Dermis microvascular lymphatic vessel endothelial cell (primary cell): ENCODE results near the gene PPM1D. TPM values are rescaled to one million over a fixed set of nuclear protein-coding genes. Genes with fewer than 3 reads are reported as not detected.
A peak's percentile ranks its signal among the peaks of the same experiment; 100 is the strongest.

Source experiments
- DNase-seq, 2 donors: peaks; one replicate each; pipeline versions ENCODE4 v3.0.0 to v3.0.0-alpha.2; 2010; ENCODE audit warnings: low read depth in 2 of 2
- total RNA-seq: library from RNA; depleted of rRNA; stranded (reverse); fragments of >200 nt; gene quantifications from 2 replicates; pipeline ENCODE4 v1.2.1, GENCODE V29; 2014

Gene PPM1D
- total RNA-seq, 1 donor from 2014 or later = 15.8 TPM

DNA sequence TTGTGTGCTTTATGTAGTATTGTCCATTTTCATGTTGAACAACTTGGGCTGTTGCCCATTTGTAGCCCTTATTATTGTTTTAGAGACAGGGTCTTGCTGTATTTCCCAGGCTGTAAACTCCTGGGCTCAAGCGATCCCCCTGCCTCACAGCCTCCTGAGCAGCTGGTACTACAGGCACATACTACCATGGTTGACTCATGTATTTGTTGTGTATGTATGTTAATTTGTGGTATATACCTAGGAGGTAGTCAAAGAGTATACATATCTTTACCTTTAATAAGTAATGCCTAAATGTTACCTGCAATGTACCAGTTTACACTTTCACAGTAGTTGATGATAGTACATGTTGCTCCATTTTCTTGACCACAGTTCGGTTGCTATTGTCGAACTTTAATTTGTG, 18.1 kb downstream of the PPM1D start:
- DNase-seq = no peak

DNA sequence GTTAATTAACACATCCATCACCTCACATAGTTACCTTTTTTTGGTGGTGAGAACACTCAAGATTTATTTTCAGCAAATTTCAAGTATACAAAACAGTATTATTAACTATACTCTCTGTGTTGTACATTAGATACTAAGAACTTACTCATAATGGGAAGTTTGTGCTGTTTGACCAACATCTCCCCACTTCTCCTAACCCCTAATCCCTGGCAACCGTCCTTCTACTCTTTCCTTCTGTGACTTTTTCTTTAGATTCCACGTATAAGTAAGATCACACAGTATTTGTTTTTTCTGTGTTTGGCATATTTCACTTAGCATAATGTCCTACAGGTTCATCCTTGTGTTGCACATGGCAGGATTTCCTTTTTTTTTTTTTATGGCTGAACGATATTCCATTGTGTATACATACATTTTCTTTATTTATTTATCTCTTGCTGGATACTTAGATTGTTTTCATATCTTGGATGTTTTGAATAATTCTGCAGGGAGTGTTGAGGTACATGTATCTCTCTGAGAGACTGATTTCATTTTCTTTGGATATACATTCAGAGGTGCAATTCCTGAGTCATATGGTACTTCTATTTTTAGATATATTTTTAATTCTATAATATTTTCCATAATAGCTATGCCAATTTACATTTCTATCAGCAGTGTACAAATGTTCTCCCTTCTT, 19.0 kb downstream of the PPM1D start:
- peak in 1 of 2 donors; percentile 13 for DNase-seq

GRCh38 chr17:60622961-60623360, 23.0 kb downstream of the PPM1D start:
- DNase-seq = no peak

- DNase-seq = no peak
Measured at GRCh38 chr17:60623415-60623814, 23.4 kb downstream of the PPM1D start.

GRCh38 chr17:60627124-60627523, 27.1 kb downstream of the PPM1D start:
- DNase-seq = no peak

GRCh38 chr17:60628252-60628889, 28.4 kb downstream of the PPM1D start:
- DNase-seq = no peak

DNA sequence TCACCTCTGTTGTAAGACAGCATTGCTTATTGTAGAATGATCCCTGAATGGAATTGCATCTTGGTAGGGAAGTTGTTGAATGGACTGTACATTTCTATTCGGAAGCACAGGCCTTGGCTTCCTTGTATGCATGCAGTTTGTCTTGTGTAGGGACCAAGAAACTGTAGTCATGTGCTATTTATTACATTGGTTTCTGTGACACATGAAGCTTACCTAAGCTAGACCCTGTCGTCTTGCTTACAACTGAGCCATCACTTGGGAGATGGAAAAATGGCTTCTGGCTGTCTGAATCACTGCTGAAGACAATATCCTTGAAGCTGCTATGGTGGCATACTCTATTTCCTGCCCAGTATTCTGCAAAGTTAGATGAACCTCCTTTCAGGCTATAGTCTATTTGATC, 29.1 kb downstream of the PPM1D start:
- DNase-seq = no peak

- peak; percentile 65 to 88 for DNase-seq
Measured at GRCh38 chr17:60630352-60630751, 30.4 kb downstream of the PPM1D start.

- DNase-seq = no peak
Measured at GRCh38 chr17:60631119-60631518, 31.1 kb downstream of the PPM1D start.

- DNase-seq = no peak
Measured at GRCh38 chr17:60637683-60638082, 37.7 kb downstream of the PPM1D start.

DNA sequence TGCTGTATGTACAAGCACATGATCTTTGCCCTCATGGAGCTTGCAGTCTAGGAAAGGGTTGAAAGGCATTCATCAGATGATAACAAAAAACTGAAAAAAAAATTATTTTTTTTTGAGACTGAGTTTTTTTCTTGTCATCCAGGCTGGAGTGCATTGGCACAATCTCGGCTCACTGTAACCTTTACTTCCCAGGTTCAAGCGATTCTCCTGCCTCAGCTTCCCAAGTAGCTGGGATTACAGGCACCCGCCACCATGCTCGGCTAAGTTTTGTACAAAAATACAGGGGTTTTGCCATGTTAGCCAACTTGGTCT, 39.0 kb downstream of the PPM1D start:
- DNase-seq = no peak

- DNase-seq = peak in 1 of 2 donors; percentile 34
Measured at GRCh38 chr17:60640503-60640902, 40.5 kb downstream of the PPM1D start.

DNA sequence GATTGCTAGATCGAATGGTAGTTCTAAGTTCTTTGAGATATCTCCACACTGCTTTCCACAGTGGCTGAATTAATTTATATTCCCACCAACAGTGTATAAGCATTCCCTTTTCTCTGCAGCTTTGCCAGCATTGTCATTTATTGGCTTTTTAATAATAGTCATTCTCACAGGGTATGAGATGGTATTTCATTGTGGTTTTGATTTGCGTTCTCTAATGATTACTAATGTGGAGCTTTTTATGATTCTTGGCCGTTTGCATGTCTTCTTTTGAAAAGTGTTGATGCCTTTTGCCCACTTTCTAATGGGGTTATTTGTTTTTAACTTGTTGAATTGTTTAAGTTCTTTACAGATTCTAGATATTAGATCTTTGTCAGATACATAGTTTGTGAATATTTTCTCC, 41.1 kb downstream of the PPM1D start:
- DNase-seq = no peak

DNA sequence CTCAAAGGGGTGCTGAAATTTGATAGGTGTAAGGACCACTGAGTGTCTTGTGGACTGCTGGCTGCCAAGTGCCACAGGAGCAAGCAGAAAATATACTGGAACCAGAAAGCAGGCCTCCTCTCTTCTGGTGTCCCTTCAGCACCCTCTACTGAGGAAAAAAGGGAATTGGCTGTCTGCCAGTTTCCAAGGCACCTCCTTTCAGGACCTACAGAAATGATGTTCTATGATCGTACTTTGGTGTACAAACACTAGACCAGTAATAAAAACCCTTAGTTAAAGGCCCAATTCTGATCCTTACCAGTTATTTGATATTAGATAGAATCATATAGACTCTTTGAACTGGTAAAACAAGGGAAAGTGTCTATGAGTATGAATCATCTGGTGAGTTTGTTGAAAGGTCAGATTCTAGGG, 41.8 kb downstream of the PPM1D start:
- DNase-seq = peak; percentile 76 to 87

GRCh38 chr17:60645918-60646523, 46.0 kb downstream of the PPM1D start:
- no peak for DNase-seq

- DNase-seq = no peak
Measured at GRCh38 chr17:60646701-60647100, 46.7 kb downstream of the PPM1D start.

- DNase-seq = no peak
Measured at GRCh38 chr17:60647705-60648104, 47.7 kb downstream of the PPM1D start.

DNA sequence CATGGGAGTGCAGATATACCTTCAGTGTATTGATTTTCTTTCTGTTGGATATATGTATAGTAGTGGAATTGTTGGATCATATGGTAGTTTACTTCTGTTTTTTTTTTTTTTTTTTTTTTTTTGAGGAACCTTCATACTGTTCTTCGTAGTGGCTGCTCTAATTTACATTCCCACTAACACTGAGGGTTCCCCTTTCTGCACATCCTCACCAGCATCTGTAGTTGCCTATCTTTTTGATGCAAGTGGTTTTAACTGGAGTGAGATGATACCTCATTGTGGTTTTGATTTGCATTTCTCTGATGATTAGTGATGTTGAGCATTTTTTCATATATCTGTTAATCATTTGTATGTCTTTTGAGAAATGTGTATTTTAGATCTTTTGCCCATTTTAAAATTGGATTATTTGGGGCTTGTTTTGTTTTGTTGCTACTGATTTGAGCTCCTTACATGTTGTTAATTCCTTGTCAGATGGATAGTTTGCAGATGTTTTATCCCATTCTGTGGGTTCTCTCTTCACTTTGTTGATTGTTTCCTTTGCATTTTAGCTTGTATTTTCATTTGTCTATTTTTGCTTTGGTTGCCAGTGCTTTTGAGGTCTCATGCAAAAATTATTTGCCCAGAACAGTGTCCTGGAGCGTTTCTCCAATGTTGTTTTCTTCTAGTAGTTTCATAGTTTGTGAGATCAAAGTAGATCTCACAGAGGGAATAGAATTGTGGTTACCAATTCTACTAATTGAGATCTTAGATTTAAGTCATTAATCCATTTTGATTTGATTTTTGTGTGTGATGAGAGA, 52.7 kb downstream of the PPM1D start:
- DNase-seq = no peak

DNA sequence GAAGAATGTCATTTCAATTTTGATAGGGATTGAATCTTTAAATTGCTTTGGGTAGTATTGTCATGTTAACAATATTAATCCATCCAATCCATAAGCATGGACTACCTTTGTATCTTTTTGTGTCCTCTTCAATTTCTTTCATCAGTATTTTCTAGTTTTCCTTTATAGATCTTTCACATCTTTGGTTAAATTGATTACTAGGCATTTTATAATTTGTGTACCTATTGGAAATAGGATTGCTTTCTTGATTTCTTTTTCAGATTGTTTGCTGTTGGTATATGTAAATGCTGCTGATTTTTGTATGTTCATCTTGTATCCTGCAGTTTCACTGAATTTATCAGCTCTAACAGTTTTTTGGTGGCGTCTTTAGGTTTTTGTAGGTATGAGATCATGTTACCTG, 53.6 kb downstream of the PPM1D start:
- DNase-seq = no peak

DNA sequence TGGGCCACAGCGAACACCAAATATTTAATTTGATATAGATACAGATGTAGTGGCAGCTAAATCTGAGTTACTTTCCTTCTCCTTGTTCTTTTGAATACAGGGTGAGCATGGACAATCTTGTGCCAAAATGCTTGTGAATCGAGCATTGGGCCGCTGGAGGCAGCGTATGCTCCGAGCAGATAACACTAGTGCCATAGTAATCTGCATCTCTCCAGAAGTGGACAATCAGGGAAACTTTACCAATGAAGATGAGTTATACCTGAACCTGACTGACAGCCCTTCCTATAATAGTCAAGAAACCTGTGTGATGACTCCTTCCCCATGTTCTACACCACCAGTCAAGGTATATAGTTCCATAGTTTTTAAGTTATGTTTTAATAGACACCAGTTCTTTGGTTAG, 56.5 kb downstream of the PPM1D start:
- no peak for DNase-seq

GRCh38 chr17:60659156-60659555, 59.2 kb downstream of the PPM1D start:
- DNase-seq = no peak

DNA sequence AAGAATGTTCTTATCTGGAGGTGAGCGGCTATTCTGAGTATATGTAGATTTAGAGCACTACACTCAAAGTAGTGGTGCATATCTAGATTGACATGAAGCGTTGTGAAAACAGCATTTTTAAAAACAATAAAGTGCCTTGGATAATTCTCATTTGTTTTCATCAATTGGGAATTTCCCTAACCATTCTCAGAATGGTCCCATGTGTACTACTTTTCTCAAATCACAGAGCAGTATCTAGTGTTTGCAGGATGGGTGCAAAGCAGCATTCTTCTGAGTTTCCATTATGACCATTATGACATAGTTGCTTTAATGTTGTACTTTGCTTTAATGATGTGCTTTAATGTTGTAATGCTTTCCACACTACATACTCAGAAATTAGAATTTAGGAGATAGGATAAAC, 61.5 kb downstream of the PPM1D start:
- DNase-seq = no peak
